ENCODE data around the gene PPTC7.
"Not testable (repeated sequence)": the region's sequence is repeated elsewhere in the genome, so short reads cannot be mapped to it uniquely, and the experiment has no call there.

The PPTC7 gene

DNA sequence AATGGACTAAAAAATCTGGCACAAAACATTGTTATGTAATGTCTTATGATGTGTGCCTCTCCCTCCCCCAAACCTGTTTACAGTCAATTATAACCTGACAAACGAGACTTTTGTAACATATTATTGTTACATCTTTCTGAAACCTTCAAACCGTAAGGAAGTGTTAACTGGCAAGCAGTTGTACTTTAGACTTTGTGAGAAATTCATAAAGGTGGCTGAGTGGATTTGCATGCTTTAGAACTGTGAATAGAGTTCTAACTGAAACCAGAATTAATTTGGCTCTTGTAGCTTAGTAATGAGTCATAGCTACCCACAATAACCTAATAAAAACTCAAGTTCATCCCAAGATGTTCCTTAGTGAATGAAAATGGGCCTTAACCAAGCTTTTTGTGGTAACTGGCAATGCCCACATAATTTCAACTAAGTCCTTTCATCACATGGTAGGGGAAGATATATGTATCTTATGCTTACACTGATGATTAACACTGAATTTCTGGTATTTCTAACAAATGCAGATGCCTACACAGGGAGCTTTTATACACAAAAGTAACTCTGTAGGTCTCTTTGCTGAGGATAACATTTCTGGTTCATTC is 51.3 kb downstream of the PPTC7 start:
- DNase-seq: no peak

DNA sequence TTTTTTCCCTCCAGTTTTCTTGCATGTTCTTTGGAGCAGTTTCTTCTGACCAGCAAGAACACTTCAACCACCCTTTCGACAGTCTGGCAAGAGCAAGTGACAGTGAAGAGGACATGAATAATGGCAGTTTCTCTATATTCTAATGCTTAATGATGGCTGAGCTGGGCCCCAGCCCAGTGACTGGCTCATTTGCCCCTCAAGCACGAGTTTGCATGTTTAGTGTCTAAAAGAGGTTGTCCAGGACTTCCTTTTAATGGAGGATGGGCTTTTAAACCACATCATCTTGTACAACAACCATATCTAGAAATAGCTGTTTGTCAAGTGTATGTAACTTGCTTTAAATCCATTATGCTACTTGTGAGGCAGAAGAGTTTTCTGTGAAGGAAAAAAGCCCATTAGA is 52.6 kb downstream of the PPTC7 start:
- DNase-seq: no peak

DNA sequence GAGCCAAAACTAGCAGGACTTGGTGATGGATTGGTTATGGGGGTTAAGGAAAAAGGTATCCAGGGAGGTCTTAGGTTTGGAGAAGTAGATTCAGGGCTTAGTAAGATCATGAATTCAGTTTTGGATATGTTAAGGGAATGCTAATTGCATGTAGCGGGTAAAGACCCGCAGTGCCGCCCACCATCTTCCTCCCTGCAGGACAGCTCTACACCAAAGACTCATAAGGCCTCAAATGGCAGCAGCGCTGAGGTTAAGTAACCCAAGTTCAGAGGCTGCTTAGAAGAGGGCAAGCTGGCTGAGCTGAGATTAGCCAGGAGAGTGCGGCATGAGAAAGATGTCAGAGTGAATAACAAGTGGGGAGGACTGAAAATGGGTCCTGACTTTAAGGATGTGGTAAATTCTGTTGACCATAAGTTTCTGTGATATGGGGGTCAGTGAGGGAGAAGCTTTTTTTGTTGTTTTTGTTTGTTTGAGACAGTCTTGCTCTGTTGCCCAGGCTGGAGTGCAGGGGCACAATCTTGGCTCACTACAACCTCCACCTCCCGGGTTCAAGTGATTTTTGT is 54.8 kb downstream of the PPTC7 start:
- DNase-seq: no peak

DNA sequence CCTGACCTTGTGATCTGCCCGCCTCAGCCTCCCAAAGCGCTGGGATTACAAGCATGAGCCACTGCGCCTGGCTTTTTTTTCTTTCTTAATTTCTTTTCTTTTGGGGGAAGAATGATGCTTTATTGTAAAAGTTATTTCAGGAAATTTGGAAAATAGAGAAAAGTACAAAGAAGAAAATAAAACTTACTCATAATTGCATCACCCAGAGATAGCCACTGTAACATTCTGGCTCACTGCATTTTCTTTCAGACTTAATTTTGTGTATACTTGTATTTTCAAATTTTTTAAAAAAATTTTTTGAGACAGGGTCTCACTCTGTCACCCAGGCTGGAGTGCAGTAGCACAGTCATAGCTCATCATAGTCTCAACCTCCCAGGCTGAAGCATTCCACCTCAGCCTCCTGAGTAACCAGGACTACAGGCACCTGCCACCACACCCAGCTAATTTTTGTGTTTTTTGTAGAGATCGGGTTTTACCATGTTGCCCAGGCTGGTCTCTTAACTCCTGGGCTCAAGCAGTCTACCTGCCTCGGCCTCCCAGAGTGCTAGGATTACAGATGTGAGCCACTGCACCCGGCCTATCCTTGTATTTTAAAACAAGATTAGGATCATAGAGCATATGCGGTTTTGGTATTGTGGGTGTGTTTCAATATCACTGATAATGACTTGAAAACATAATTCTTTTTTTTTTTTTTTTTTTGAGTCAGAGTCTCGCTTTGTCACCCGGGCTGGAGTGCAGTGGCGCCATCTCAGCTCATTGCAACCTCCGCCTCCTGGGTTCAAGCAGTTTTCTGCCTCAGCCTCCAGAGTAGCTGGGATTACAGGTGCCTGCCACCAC is 62.0 kb downstream of the PPTC7 start:
- not testable (repeated sequence) for DNase-seq

DNA sequence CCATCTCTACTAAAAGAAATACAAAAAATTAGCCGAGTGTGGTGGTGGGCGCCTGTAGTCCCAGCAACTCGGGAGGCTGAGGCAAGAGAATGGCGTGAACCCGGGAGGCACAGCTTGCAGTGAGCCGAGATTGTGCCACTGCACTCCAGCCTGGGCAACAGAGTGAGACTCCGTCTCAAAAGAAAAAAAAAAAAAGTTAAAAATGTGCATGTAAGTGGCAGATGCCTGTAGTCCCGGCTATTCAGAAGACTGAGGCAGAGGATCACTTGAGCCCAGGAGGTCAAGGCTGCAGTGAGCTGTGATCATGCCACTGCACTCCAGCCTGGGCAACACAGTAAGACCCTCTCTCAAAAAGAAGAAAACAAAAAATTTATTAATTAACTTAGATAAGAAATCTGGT is 65.1 kb downstream of the PPTC7 start:
- not testable (repeated sequence) for DNase-seq

DNA sequence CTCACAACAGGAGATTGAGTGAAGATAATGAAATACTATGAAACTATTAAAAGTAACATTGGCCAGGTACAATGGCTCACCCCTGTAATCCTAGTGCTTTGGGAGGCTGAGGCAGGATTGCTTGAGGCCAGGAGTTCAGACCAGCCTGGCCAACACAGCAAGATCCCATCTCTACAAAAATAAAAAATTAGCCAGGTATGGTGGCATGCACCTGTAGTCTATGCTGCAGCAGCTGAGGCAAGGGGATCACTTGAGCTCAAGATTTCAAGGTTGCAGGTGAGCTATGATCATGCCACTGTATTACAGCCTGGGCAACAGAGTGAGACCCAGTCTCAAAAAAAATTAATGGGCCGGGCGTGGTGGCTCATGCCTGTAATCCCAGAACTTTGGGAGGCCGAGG is 66.1 kb downstream of the PPTC7 start:
- DNase-seq: no peak

DNA sequence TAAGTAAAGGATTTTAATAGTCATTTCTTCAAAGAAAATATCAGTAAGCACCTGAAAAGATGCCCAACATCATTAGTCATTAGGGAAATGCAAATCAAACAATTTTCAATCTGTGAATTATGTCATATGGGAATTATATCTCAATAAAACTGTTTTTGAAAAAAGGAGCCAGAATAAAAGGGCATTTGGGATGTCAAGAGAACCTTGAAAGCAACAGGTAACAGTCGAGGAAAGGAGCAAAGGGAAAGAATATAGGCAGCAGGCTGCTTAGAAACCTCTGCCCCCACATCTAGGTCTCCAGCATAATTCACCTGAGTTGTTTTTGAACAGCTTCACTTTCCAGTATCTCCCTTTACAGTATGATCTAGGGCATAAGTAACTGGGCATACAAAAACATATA is 68.8 kb downstream of the PPTC7 start:
- DNase-seq: no peak

DNA sequence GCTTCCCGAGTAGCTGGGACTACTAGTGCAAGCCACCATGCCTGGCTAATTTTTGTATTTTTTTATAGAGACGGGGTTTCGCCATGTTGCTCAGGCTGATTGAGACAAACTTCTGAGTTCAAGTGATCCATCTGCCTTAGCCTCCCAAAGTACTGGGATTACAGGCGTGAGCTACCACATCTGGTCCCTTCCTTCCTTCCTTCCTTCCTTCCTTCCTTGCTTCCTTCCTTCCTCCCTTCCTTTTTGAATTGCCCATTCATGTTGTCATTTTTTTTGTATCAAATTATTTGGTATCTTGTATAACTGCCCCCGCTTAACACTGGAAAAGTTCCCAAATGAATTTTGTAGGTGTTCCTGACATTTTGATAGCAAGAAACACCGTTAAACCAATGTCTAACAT is 69.3 kb downstream of the PPTC7 start:
- DNase-seq: no peak

DNA sequence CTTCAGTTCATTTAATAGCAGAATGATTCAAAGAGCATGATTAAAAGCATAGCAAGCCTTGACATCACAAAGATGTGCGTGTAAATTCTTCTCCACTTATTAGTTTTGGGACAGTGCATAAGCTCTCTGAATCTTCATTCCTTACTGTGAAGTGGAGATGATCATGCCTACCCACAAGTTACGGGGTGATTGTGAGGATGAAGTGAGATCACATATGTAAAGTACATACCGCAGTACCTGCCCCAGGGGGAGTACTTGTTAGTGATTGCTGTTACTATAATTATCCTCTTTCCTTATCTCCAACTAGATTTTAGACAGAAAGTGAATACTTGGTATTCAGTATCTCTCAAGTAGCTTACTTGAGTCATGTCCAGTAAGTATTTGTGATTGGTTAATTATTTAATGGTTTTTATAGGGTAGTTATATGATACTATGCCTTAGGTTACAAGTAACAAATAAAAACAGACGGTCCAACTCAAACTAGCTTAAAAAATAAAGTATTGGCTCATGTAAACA is 75.0 kb downstream of the PPTC7 start:
- no peak for DNase-seq

DNA sequence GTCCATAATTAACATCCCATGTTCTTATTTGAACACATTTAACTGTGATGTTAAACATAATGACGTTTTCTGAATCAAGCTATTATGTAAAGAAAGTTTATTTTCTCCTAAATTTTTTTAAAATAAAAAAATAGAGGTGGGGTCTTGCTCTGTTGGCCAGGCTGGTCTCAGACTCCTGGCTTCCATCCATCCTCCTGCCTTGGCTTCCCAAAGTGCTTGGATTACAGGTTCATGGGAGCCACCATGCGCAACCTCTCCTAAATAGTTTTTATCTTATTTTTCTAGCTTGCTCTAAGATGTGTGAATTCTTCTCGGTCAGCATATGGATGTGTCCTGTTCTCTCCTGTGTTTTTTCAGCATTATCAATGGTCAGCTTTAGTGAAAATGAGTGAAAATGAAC is 77.8 kb downstream of the PPTC7 start:
- no peak for DNase-seq

DNA sequence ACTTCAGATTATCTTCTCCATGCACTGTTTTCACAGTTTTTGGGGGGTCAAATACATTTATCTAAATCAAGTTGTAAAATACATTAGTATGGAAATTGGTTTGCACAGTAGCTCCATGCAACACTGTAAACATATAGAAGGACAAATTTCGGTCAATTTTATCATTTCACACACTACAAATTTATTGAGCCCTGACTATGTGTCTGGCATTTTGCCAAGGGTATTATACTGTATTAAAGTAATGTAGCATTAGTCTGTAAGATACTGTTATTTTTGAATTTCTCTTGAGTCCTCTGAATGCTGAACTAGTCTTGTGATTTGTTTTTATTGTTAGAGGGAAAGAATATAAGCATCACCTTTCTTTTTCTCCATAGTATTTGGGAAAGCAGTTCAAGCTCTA is 79.7 kb downstream of the PPTC7 start:
- no peak for DNase-seq

DNA sequence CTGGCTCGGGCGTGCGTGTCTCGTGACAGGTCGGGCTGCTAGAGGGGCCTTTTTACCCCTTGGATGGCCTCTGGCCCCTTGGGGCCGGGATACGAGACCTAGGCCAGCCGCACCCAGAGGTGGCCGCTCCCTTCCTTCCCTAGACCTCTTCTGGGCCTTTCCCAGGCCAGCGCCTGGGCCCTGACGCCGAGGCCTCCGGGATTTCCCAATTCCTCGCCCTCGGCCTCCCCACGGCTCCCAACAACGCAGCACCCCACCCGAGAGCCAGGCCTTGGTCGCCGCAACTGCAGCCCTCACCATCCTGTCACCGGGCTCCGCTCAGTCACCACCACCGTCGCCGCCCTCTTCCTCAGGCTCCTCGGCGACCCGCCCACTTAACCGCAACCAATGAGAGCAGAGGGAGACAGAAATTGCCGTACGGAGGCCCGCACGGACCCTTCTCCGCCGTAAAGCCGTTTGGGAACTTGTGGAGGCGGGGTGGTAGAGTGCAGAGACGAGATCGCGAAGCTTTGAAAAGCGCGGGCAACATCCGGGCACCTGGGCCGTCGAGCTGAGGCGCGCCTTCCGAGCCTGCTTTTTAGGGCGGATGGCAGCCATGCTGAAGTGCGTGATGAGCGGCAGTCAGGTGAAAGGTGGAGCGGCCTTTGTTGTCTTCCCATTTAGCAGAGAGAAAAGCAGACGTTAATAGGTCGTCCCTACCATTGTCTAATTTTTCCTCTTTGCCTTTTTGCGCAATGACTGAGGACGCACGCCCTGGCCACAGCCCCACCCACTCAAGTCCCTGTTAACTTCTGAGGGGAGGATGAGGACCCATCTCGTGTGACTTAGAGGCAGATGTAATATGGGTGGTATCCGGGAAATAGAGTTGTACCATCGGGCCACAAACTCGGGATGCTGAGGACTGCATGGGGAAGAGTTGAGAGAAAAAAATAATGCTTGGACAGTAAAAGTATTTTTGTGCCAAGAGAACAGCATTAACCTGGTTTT is 81.1 kb downstream of the PPTC7 start, which contains the start of the genes RAD9B and VPS29:
RAD9B (plus strand) TSS at position 580 of the 987 bp plus-strand sequence; CDS start at position 587, 7 bp downstream.
VPS29 (minus strand) TSS at position 360 of the 987 bp plus-strand sequence; CDS start at position 300, 60 bp downstream.
- peak; percentile 99 for DNase-seq

DNA sequence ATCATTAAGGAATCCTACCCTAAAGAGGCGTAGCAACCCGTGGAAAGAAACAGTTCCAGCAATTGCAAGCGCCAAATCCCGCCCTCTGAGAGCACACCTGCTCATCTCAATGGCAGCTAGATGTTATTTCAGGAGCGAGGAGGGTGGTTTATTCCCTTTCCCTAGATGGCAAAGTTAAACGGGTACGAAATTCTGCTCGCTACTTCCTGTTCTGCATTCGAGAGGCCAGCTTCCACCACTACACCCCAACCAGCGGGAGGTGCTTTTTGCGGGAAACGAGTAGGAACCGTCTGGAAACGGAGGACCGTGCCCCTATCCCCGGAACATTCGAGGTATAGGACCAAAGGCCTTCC is 81.7 kb downstream of the PPTC7 start:
- no peak for DNase-seq

DNA sequence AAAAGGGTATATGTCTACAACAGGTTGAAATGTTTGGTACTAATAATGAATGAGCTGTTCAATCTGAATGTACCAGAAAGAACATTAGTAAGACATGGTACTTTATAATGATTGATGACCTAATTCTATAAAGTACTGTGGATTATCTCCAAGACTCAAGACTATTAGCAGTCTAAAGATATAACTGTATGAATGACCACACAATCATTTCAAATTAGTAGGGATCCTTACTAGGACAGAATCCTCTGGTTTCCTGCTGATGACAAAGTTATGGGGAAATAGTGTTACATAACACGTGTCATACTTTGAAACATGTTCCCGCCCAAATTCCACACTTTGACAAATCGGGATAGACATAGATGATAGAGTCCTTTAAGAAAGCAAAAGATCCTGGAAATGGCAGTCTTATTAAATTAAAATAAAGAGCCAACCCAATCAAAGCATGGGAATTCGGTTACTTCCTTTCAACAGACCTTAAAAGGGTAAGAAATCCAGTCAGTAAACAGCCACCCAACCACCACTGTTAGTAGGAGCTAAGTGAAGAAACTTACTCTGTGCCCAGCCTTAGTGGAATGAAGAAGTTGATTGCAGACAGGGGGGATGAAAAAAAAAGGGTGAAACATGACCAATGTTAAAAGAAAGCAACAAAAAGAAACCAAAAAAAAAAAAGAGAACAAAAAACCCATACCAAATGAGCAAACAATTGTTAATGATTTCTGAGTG is 84.0 kb downstream of the PPTC7 start:
- DNase-seq: no peak
